IPS DF 4.7 (cell line): ENCODE data around the gene LMNB1.

ENCODE experiments used
- DNase-seq: peaks from one replicate; pipeline ENCODE4 v3.0.0-alpha.2; 2013; ENCODE audit warnings: low spot score; ENCODE audit errors: extremely low read depth

The LMNB1 gene

DNA sequence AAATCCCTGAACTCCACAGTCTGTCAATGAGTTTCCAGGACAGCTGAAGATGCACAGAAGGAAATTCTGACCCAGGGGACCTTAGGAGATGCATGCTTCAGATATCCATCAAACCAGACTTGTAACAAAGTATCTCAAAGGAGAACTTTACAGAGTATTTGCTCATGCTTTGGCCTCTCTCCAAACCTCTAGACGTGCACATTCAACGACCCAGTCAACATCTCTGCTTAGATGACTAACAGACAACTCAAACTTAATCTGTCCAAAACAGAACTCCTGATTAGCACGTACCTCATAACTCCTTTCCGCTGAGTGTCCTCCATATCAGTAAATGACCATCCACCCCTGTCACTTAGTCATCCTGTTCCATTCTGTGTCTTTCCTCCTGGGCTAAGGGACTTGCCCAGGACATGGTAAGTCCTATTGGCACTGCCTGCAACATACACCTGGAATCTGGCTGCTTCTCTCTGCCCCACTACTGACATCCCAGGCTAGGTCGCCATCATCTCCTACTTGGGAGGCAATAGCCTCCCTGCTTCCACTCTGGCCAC, 107.4 kb downstream of the LMNB1 start:
- DNase-seq: no peak
